Mesenchymal stem cell (in vitro differentiated cells and primary cell): ENCODE results near the gene ATOX1.

Source experiments
- DNase-seq: peaks from one replicate; pipeline ENCODE4 v3.0.0-alpha.2; 2013
- H2AFZ ChIP-seq: one replicate; pipeline ENCODE4 v1.6.1; 2013; ENCODE audit warnings: low read depth, mild to moderate bottlenecking, control low read depth, inconsistent platforms, low read length, moderate library complexity
- H2AK5ac ChIP-seq: 2 replicates; pipeline ENCODE4 v1.6.1; 2013; ENCODE audit warnings: low read length, moderate library complexity, mild to moderate bottlenecking, inconsistent platforms; ENCODE audit not compliant: severe bottlenecking
- H2BK120ac ChIP-seq: one replicate; pipeline ENCODE4 v1.6.1; 2013; ENCODE audit warnings: low read depth, mild to moderate bottlenecking, inconsistent platforms, low read length, moderate library complexity
- H2BK12ac ChIP-seq, 2 experiments: one replicate each; pipeline ENCODE4 v1.6.1; 2013; ENCODE audit warnings: inconsistent platforms in 2 of 2, low read length in 2 of 2, mild to moderate bottlenecking in 2 of 2, moderate library complexity in 2 of 2, control low read depth in 1 of 2
- H2BK15ac ChIP-seq: one replicate; pipeline ENCODE4 v1.6.1; 2013; ENCODE audit warnings: mild to moderate bottlenecking, low read depth, inconsistent platforms; ENCODE audit not compliant: poor library complexity, severe bottlenecking
- H2BK5ac ChIP-seq: 2 replicates; pipeline ENCODE4 v1.6.1; 2013; ENCODE audit warnings: low read depth, mild to moderate bottlenecking, low read length, control low read depth, inconsistent platforms; ENCODE audit not compliant: poor library complexity, severe bottlenecking
- H3K14ac ChIP-seq, 2 experiments: one replicate each; pipeline ENCODE4 v1.6.1; 2013; ENCODE audit warnings: inconsistent platforms in 2 of 2, low read length in 2 of 2, control low read depth in 1 of 2, mild to moderate bottlenecking in 1 of 2, moderate library complexity in 1 of 2
- H3K18ac ChIP-seq, 2 experiments: one replicate each; pipeline ENCODE4 v1.6.1; 2013; ENCODE audit warnings: inconsistent platforms in 2 of 2, low read length in 2 of 2, control low read depth in 1 of 2, low read depth in 1 of 2, mild to moderate bottlenecking in 1 of 2
- H3K23ac ChIP-seq, 2 experiments: one replicate each; pipeline ENCODE4 v1.6.1; 2013; ENCODE audit warnings: inconsistent platforms in 2 of 2, low read length in 2 of 2, mild to moderate bottlenecking in 2 of 2, moderate library complexity in 2 of 2, control low read depth in 1 of 2
- H3K27ac ChIP-seq: 2 replicates; pipeline ENCODE4 v1.5.1; 2013; ENCODE audit warnings: mild to moderate bottlenecking, moderate library complexity, low read length, control low read depth, inconsistent platforms; ENCODE audit not compliant: poor library complexity, severe bottlenecking
- H3K27me3 ChIP-seq, 2 experiments: 2 replicates each; pipeline versions ENCODE4 v1.6.1 to v1.7.0; 2013; ENCODE audit warnings: low read length in 2 of 2, mild to moderate bottlenecking in 2 of 2, moderate library complexity in 2 of 2, control low read depth in 1 of 2, inconsistent platforms in 1 of 2; ENCODE audit not compliant: control insufficient read depth in 1 of 2, insufficient read depth in 1 of 2
- H3K36me3 ChIP-seq, 2 experiments: 2 replicates each; pipeline versions ENCODE4 v1.6.1 to v1.7.0; 2013; ENCODE audit warnings: low read length in 2 of 2, control low read depth in 1 of 2, inconsistent platforms in 1 of 2, low read depth in 1 of 2, mild to moderate bottlenecking in 1 of 2; ENCODE audit not compliant: insufficient read depth in 2 of 2, control insufficient read depth in 1 of 2
- H3K4ac ChIP-seq, 2 experiments: one replicate each; pipeline ENCODE4 v1.6.1; 2013; ENCODE audit warnings: inconsistent platforms in 2 of 2, low read length in 2 of 2, mild to moderate bottlenecking in 2 of 2, moderate library complexity in 2 of 2, control low read depth in 1 of 2, low read depth in 1 of 2
- H3K4me1 ChIP-seq: 2 replicates; pipeline ENCODE4 v1.6.1; 2013; ENCODE audit warnings: low read depth, low read length, control low read depth; ENCODE audit not compliant: control insufficient read depth, insufficient read depth
- H3K4me2 ChIP-seq: 2 replicates; pipeline ENCODE4 v1.6.1; 2013; ENCODE audit warnings: low read length, mild to moderate bottlenecking, inconsistent platforms; ENCODE audit not compliant: poor library complexity, severe bottlenecking
- H3K4me3 ChIP-seq, 2 experiments: 2 replicates each; pipeline versions ENCODE4 v1.5.1 to v1.7.0; 2013; ENCODE audit warnings: low read length in 2 of 2, mild to moderate bottlenecking in 2 of 2, control low read depth in 1 of 2, low read depth in 1 of 2; ENCODE audit not compliant: insufficient read depth in 1 of 2
- H3K79me1 ChIP-seq: replicated peaks from 2 replicates; pipeline ENCODE4 v1.6.1; 2013; ENCODE audit warnings: mild to moderate bottlenecking, control low read depth, low read length, inconsistent platforms; ENCODE audit not compliant: poor library complexity, severe bottlenecking
- H3K9ac ChIP-seq: 2 replicates; pipeline ENCODE4 v1.7.0; 2013; ENCODE audit warnings: mild to moderate bottlenecking, low read length, moderate library complexity
- H3K9me3 ChIP-seq: 2 replicates; pipeline ENCODE4 v1.7.0; 2013; ENCODE audit warnings: mild to moderate bottlenecking, low read length; ENCODE audit not compliant: control insufficient read depth
- H4K8ac ChIP-seq: one replicate; pipeline ENCODE4 v1.6.1; 2013; ENCODE audit warnings: inconsistent platforms, mild to moderate bottlenecking, low read length, moderate library complexity
- H4K91ac ChIP-seq: one replicate; pipeline ENCODE4 v1.6.1; 2013; ENCODE audit warnings: mild to moderate bottlenecking, low read length, inconsistent platforms
- WGBS: methylation state at CpG from one replicate; pipeline ENCODE4 v1.1.7; 2013; ENCODE audit warnings: mixed read lengths; 5-methylcytosine and 5-hydroxymethylcytosine counted together

The ATOX1 gene

GRCh38 chr5:151798674-151799073 lies 40.2 kb upstream of the ATOX1 start:
- Histone ChIP-seq H3K23ac (no peak overlapping the region), H2AK5ac (no peak overlapping the region), H4K8ac (no peak overlapping the region), H3K27ac (no peak overlapping the region), H3K79me1 (peaks cover 8% of the 10 kb centered on the region), H3K14ac (no peak overlapping the region), H2BK5ac (no peak overlapping the region), H3K27me3 (no peaks in the 10 kb centered on the region), H3K4me2 (no peak overlapping the region), H3K9me3 (no peaks in the 10 kb centered on the region), H3K9ac (no peak overlapping the region), H2BK120ac (no peak overlapping the region), H3K4me1 (peaks cover 3% of the 10 kb centered on the region), H4K91ac (no peak overlapping the region), H2BK12ac (no peak overlapping the region), H2BK15ac (no peak overlapping the region), H3K4me3 (no peak overlapping the region), H3K36me3 (peaks cover 26 to 95% of the 10 kb centered on the region in 2 experiments), H2AFZ (no peak overlapping the region), H3K4ac (no peak overlapping the region), H3K18ac (no peak overlapping the region)
- 100% methylated on average over 2 of the region's 3 CpGs for WGBS
- no peak for DNase-seq

- Histone ChIP-seq H2BK15ac (no peak overlapping the region), H3K27me3 (no peaks in the 10 kb centered on the region), H3K4me1 (peaks cover 1% of the 10 kb centered on the region), H2BK12ac (no peak overlapping the region), H3K27ac (no peak overlapping the region), H3K4me3 (no peak overlapping the region), H3K9me3 (no peaks in the 10 kb centered on the region), H2AFZ (no peak overlapping the region), H3K36me3 (peaks cover 31 to 97% of the 10 kb centered on the region in 2 experiments), H3K4ac (no peak overlapping the region), H3K79me1 (peaks cover 15% of the 10 kb centered on the region), H3K23ac (no peak overlapping the region), H3K4me2 (no peak overlapping the region), H3K18ac (no peak overlapping the region), H3K9ac (no peak overlapping the region), H3K14ac (no peak overlapping the region), H2BK5ac (no peak overlapping the region), H4K91ac (no peak overlapping the region), H2BK120ac (no peak overlapping the region), H2AK5ac (no peak overlapping the region), H4K8ac (no peak overlapping the region)
- DNase-seq: no peak
- WGBS: no CpG with 5 or more reads among the region's 1 CpG
Measured at GRCh38 chr5:151795426-151795825, 37.0 kb upstream of the ATOX1 start.

DNA sequence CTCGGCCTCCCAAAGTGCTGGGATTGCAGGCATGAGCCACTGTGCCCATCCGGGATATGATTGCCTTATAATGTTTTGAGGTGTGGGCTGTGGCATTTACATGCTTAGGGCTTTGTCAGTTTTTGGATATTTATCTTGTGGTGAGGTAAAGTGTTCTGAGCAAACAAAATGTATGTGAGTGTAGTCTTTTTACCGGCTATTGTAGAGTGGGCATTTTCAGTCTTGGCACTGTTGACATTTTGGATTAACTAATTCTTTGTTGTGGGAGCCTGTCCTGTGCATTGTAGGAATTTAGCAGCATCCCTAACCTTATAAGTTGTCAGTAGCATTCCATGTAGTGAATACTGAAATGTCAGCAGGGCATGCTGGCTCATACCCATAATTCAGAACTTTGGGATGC lies 34.9 kb upstream of the ATOX1 start:
- Histone ChIP-seq H3K27me3 (no peaks in the 10 kb centered on the region), H2AFZ (no peak overlapping the region), H3K18ac (no peak overlapping the region), H2BK120ac (no peak overlapping the region), H3K36me3 (peaks cover 38 to 99% of the 10 kb centered on the region in 2 experiments), H4K8ac (no peak overlapping the region), H2BK12ac (no peak overlapping the region), H3K23ac (no peak overlapping the region), H3K9me3 (no peaks in the 10 kb centered on the region), H4K91ac (no peak overlapping the region), H3K14ac (no peak overlapping the region), H3K9ac (no peak overlapping the region), H3K4ac (no peak overlapping the region), H3K27ac (no peak overlapping the region), H3K4me2 (no peak overlapping the region), H3K79me1 (peaks cover 20% of the 10 kb centered on the region), H3K4me3 (no peak overlapping the region), H2BK5ac (no peak overlapping the region), H2AK5ac (no peak overlapping the region), H3K4me1 (peaks cover 4% of the 10 kb centered on the region), H2BK15ac (no peak overlapping the region)
- 97% methylated on average over 3 of the region's 3 CpGs for WGBS
- no peak for DNase-seq

- Histone ChIP-seq H3K9ac (no peak overlapping the region), H3K4me2 (no peak overlapping the region), H4K91ac (no peak overlapping the region), H2BK15ac (no peak overlapping the region), H2BK12ac (no peak overlapping the region), H3K23ac (no peak overlapping the region), H3K4me1 (peaks cover 12% of the 10 kb centered on the region), H4K8ac (no peak overlapping the region), H3K4me3 (no peak overlapping the region), H3K27me3 (no peaks in the 10 kb centered on the region), H3K14ac (no peak overlapping the region), H2BK120ac (no peak overlapping the region), H3K18ac (no peak overlapping the region), H3K27ac (no peak overlapping the region), H3K9me3 (no peaks in the 10 kb centered on the region), H3K79me1 (peaks cover 10% of the 10 kb centered on the region), H3K36me3 (peaks cover 25 to 66% of the 10 kb centered on the region in 2 experiments), H2AFZ (no peak overlapping the region), H2BK5ac (no peak overlapping the region), H2AK5ac (no peak overlapping the region), H3K4ac (no peak overlapping the region)
- 95% methylated on average over 3 of the region's 6 CpGs for WGBS
- no peak for DNase-seq
Measured at GRCh38 chr5:151787817-151788216, 29.4 kb upstream of the ATOX1 start.
